GM10248 (cell line): ENCODE results near the gene RAD51B.

Experiments used
- CTCF ChIA-PET: fragments of 300-600 bp; sonication (Branson Sonifier 250); formaldehyde crosslinking; extraction: SDS; loops from one replicate; lab custom pipeline; 2021; ENCODE audit warnings: antibody characterized with exemption; lab: Yijun Ruan, JAX
- POLR2A ChIA-PET: fragments of 350-650 bp; sonication (Branson Sonifier 250); formaldehyde crosslinking; extraction: SDS; loops from one replicate; lab custom pipeline; 2020; ENCODE audit warnings: antibody characterized with exemption; lab: Yijun Ruan, JAX
- DNase-seq: peaks from one replicate; pipeline ENCODE4 v3.0.0; 2012; ENCODE audit errors: extremely low spot score
- CTCF ChIP-seq: IDR thresholded peaks from 2 replicates; pipeline ENCODE4 v1.5.1; 2012; ENCODE audit warnings: mild to moderate bottlenecking, low read depth; ENCODE audit errors: extremely low read depth, missing control alignments, control extremely low read depth

Gene RAD51B

GRCh38 chr14:68474741-68475140, 655.2 kb downstream of the RAD51B start:
- ChIA-PET CTCF (interaction anchor here (2.9 kb wide), 1 partner anchor 10 kb away, joined by 9 read pairs; no protein-coding TSS in a partner anchor), POLR2A (no interaction called here)
- DNase-seq = no peak
- no peak for TF ChIP-seq CTCF

- no peak for TF ChIP-seq CTCF
- ChIA-PET POLR2A (interaction anchor here (1.2 kb wide), 1 partner anchor 74 kb away, joined by 8 read pairs; no protein-coding TSS in a partner anchor), CTCF (interaction anchor here (0.6 to 2.9 kb wide), 4 partner anchors 9 to 186 kb away, joined by 3 to 10 read pairs (median 6); no protein-coding TSS in a partner anchor)
- DNase-seq = no peak
Measured at GRCh38 chr14:68475802-68476201, 656.2 kb downstream of the RAD51B start.

- peak; percentile 54 for DNase-seq
- POLR2A ChIA-PET = interaction anchor here (0.6 to 1.2 kb wide), 2 partner anchors 19 to 74 kb away, joined by 6 to 8 read pairs; no protein-coding TSS in a partner anchor
- TF ChIP-seq CTCF = no peak
- CTCF ChIA-PET = interaction anchor here (1.2 to 2.9 kb wide), 5 partner anchors 8 to 340 kb away, joined by 3 to 10 read pairs (median 6); no protein-coding TSS in a partner anchor
Measured at GRCh38 chr14:68476212-68477109, 656.9 kb downstream of the RAD51B start.

- ChIA-PET POLR2A (interaction anchor here (0.6 to 1.2 kb wide), 2 partner anchors 19 to 75 kb away, joined by 6 to 8 read pairs; no protein-coding TSS in a partner anchor), CTCF (interaction anchor here (1.0 to 2.9 kb wide), 5 partner anchors 7 to 340 kb away, joined by 3 to 10 read pairs (median 6); no protein-coding TSS in a partner anchor)
- TF ChIP-seq CTCF = no peak
- DNase-seq = no peak
Measured at GRCh38 chr14:68477110-68477455, 657.5 kb downstream of the RAD51B start.

- TF ChIP-seq CTCF = no peak
- DNase-seq = no peak
- ChIA-PET CTCF (interaction anchor here (1.0 to 2.3 kb wide), 3 partner anchors 10 to 339 kb away, joined by 3 to 10 read pairs (median 6); no protein-coding TSS in a partner anchor), POLR2A (no interaction called here)
Measured at GRCh38 chr14:68477461-68478085, 658.0 kb downstream of the RAD51B start.

- ChIA-PET CTCF (interaction anchor here (1.0 kb wide), 1 partner anchor 11 kb away, joined by 3 read pairs; no protein-coding TSS in a partner anchor), POLR2A (no interaction called here)
- no peak for TF ChIP-seq CTCF
- DNase-seq = no peak
Measured at GRCh38 chr14:68479247-68479646, 659.7 kb downstream of the RAD51B start.
